ENCODE data around the gene ROR2. TPM values are rescaled to one million over a fixed set of nuclear protein-coding genes. Genes with fewer than 3 reads are reported as not detected.

ROR2 gene
- total RNA-seq, 4 donors from 2014 or later: 6.3 to 32.2 (median 15.1) TPM

- no peak for TF ChIP-seq CTCF (IDR thresholded peaks at IDR 0.05)
- DNase-seq (ENCODE audit: low spot score) (no peak), ATAC-seq (ENCODE audit: low FRiP score) (no peak)
Observed at GRCh38 chr9:91736898-91737601, 213.0 kb downstream of the ROR2 start.

- no peak for TF ChIP-seq CTCF (IDR thresholded peaks at IDR 0.05)
- DNase-seq (ENCODE audit: low spot score) (no peak), ATAC-seq (ENCODE audit: low FRiP score) (no peak)
Observed at GRCh38 chr9:91736311-91736710, 213.7 kb downstream of the ROR2 start.

GRCh38 chr9:91735049-91735448 is 215.0 kb downstream of the ROR2 start:
- ATAC-seq (ENCODE audit: low FRiP score) (no peak), DNase-seq (ENCODE audit: low spot score) (no peak)
- no peak for TF ChIP-seq CTCF (IDR thresholded peaks at IDR 0.05)

- DNase-seq (ENCODE audit: low spot score): peak; percentile 85
- peak; percentile 33 for ATAC-seq (ENCODE audit: low FRiP score)
- peak in 2 of 3 donors; percentile 57 to 71 for TF ChIP-seq CTCF (IDR thresholded peaks at IDR 0.05)
Observed at GRCh38 chr9:91734371-91734981, 215.6 kb downstream of the ROR2 start.

GRCh38 chr9:91733006-91733624 is 216.9 kb downstream of the ROR2 start:
- no peak for DNase-seq (ENCODE audit: low spot score)
- TF ChIP-seq CTCF (IDR thresholded peaks at IDR 0.05): no peak
- no peak for ATAC-seq (ENCODE audit: low FRiP score)

- no peak for TF ChIP-seq CTCF (IDR thresholded peaks at IDR 0.05)
- DNase-seq (ENCODE audit: low spot score): no peak
- ATAC-seq (ENCODE audit: low FRiP score): no peak
Observed at GRCh38 chr9:91732187-91733005, 217.6 kb downstream of the ROR2 start.

All from omental fat pad (tissue), 4 donors.